Neutrophil (primary cell): Measurements from ENCODE around the gene CHRDL2.

Experiments used
- H3K27ac ChIP-seq: fragments of 200-600 bp; sonication (generic); 2 replicates; pipeline ENCODE4 v1.5.1; 2016; ENCODE audit warnings: mild to moderate bottlenecking, moderate library complexity
- H3K27me3 ChIP-seq: fragments of 200-600 bp; sonication (generic); 2 replicates; pipeline ENCODE4 v1.6.0; 2016; ENCODE audit warnings: mild to moderate bottlenecking
- H3K36me3 ChIP-seq: fragments of 200-600 bp; sonication (generic); 2 replicates; pipeline ENCODE4 v1.5.1; 2017
- H3K4me1 ChIP-seq, 2 experiments: fragments of 200-600 bp in 1 of 2; sonication (generic) in 1 of 2; 1 replicate in 1 of 2; 2 replicates in 1 of 2; pipeline versions ENCODE4 v1.5.1 to v1.6.1; 2013 to 2016; ENCODE audit warnings: low read depth in 1 of 2, low read length in 1 of 2, mild to moderate bottlenecking in 1 of 2, moderate library complexity in 1 of 2; ENCODE audit not compliant: control insufficient read depth in 1 of 2, insufficient read depth in 1 of 2
- H3K4me3 ChIP-seq, 2 experiments: fragments of 200-600 bp in 1 of 2; sonication (generic) in 1 of 2; 1 replicate in 1 of 2; 2 replicates in 1 of 2; pipeline ENCODE4 v1.5.1; 2013 to 2016; ENCODE audit warnings: low read depth in 1 of 2, low read length in 1 of 2, mild to moderate bottlenecking in 1 of 2, moderate library complexity in 1 of 2
- H3K9me3 ChIP-seq: fragments of 200-600 bp; sonication (generic); 2 replicates; pipeline ENCODE4 v1.5.1; 2016
- CTCF ChIP-seq: fragments of 200-600 bp; sonication (generic); IDR thresholded peaks from 2 replicates; pipeline ENCODE4 v1.5.1; 2016; ENCODE audit warnings: antibody characterized with exemption

CHRDL2 gene

GRCh38 chr11:74683941-74684481 lies 47.2 kb downstream of the CHRDL2 start:
- Histone ChIP-seq H3K4me3 (no peak overlapping the region), H3K27me3 (peaks cover 51% of the 10 kb centered on the region), H3K9me3 (no peaks in the 10 kb centered on the region), H3K27ac (no peak overlapping the region), H3K36me3 (no peaks in the 10 kb centered on the region), H3K4me1 (no peaks in the 10 kb centered on the region)
- TF ChIP-seq CTCF = no peak

GRCh38 chr11:74683279-74683871 lies 47.9 kb downstream of the CHRDL2 start:
- TF ChIP-seq CTCF = no peak
- H3K9me3 ChIP-seq = no peaks in the 10 kb centered on the region
- H3K4me1 ChIP-seq = no peaks in the 10 kb centered on the region
- no peaks in the 10 kb centered on the region for H3K36me3 ChIP-seq
- H3K27ac ChIP-seq = no peak overlapping the region
- H3K27me3 ChIP-seq = peaks cover 51% of the 10 kb centered on the region
- no peak overlapping the region for H3K4me3 ChIP-seq

- no peak for TF ChIP-seq CTCF
- no peaks in the 10 kb centered on the region for H3K9me3 ChIP-seq
- H3K27me3 ChIP-seq = peaks cover 51% of the 10 kb centered on the region
- no peak overlapping the region for H3K4me3 ChIP-seq
- no peaks in the 10 kb centered on the region for H3K4me1 ChIP-seq
- no peaks in the 10 kb centered on the region for H3K36me3 ChIP-seq
- no peak overlapping the region for H3K27ac ChIP-seq
Observed at GRCh38 chr11:74682731-74683278, 48.4 kb downstream of the CHRDL2 start.

- H3K27me3 ChIP-seq = peaks cover 51% of the 10 kb centered on the region
- TF ChIP-seq CTCF = no peak
- H3K4me3 ChIP-seq = no peak overlapping the region
- no peak overlapping the region for H3K27ac ChIP-seq
- H3K36me3 ChIP-seq = no peaks in the 10 kb centered on the region
- no peaks in the 10 kb centered on the region for H3K4me1 ChIP-seq
- no peaks in the 10 kb centered on the region for H3K9me3 ChIP-seq
Observed at GRCh38 chr11:74681686-74682651, 49.3 kb downstream of the CHRDL2 start.

- Histone ChIP-seq H3K4me1 (no peaks in the 10 kb centered on the region), H3K4me3 (no peak overlapping the region), H3K27ac (no peak overlapping the region), H3K9me3 (no peaks in the 10 kb centered on the region), H3K36me3 (no peaks in the 10 kb centered on the region), H3K27me3 (peaks cover 48% of the 10 kb centered on the region)
- no peak for TF ChIP-seq CTCF
Observed at GRCh38 chr11:74680703-74681531, 50.3 kb downstream of the CHRDL2 start.
